Large intestine (tissue), 3 donors: ENCODE results near the gene NYNRIN. TPM values are rescaled to one million over a fixed set of nuclear protein-coding genes. Genes with fewer than 3 reads are reported as not detected.
"Not testable (repeated sequence)": the region's sequence is repeated elsewhere in the genome, so short reads cannot be mapped to it uniquely, and the experiment has no call there.

Experiments used
- DNase-seq, 2 donors: peaks; one replicate each; pipeline versions ENCODE4 v3.0.0 to v3.0.0-alpha.2; 2013
- H3K27ac ChIP-seq: one replicate; pipeline ENCODE4 v1.5.1; 2013; ENCODE audit warnings: low read length
- H3K27me3 ChIP-seq: 2 replicates; pipeline ENCODE4 v1.6.1; 2013; ENCODE audit warnings: low read length; ENCODE audit not compliant: control insufficient read depth, insufficient read depth
- H3K36me3 ChIP-seq: 2 replicates; pipeline ENCODE4 v1.6.1; 2013; ENCODE audit warnings: low read length; ENCODE audit not compliant: control insufficient read depth, insufficient read depth
- H3K4me1 ChIP-seq: one replicate; pipeline ENCODE4 v1.6.1; 2013; ENCODE audit warnings: low read length; ENCODE audit not compliant: control insufficient read depth, insufficient read depth
- H3K4me3 ChIP-seq: one replicate; pipeline ENCODE4 v1.5.1; 2013; ENCODE audit warnings: low read length
- H3K9me3 ChIP-seq: one replicate; pipeline ENCODE4 v1.6.1; 2013; ENCODE audit warnings: mild to moderate bottlenecking, low read depth, low read length, moderate library complexity; ENCODE audit not compliant: control insufficient read depth
- WGBS: methylation state at CpG from one replicate; pipeline ENCODE4 v1.1.5; 2013; ENCODE audit warnings: low lambda C conversion rate; ENCODE audit not compliant: insufficient coverage; 5-methylcytosine and 5-hydroxymethylcytosine counted together
- polyA plus RNA-seq: library from polyadenylated mRNA; unstranded; fragments of 120-200 nt; gene quantifications from one replicate; pipeline ENCODE4 v1.2.1, GENCODE V29; 2013

The NYNRIN gene
- polyA plus RNA-seq, 1 donor: 54.4 TPM

GRCh38 chr14:24369463-24369862, 29.3 kb upstream of the NYNRIN start:
- no peak for DNase-seq
- peaks cover 2% of the 10 kb centered on the region for H3K9me3 ChIP-seq
- H3K27me3 ChIP-seq: no peaks in the 10 kb centered on the region
- peaks cover 13% of the 10 kb centered on the region for H3K4me1 ChIP-seq
- WGBS: no CpG with 5 or more reads among the region's 20 CpGs
- peak overlapping the region; percentile 61 for H3K4me3 ChIP-seq
- peak overlapping the region; percentile 54 for H3K27ac ChIP-seq
- peaks cover 14% of the 10 kb centered on the region for H3K36me3 ChIP-seq

GRCh38 chr14:24369907-24370687, 28.7 kb upstream of the NYNRIN start:
- H3K9me3 ChIP-seq: peaks cover 2% of the 10 kb centered on the region
- peaks cover 14% of the 10 kb centered on the region for H3K36me3 ChIP-seq
- H3K4me3 ChIP-seq: no peak overlapping the region
- H3K27me3 ChIP-seq: no peaks in the 10 kb centered on the region
- no CpG with 5 or more reads among the region's 32 CpGs for WGBS
- DNase-seq: no peak
- no peak overlapping the region for H3K27ac ChIP-seq
- peaks cover 12% of the 10 kb centered on the region for H3K4me1 ChIP-seq

GRCh38 chr14:24370748-24371147, 28.1 kb upstream of the NYNRIN start:
- Histone ChIP-seq H3K4me3 (no peak overlapping the region), H3K9me3 (peaks cover 2% of the 10 kb centered on the region), H3K36me3 (peaks cover 14% of the 10 kb centered on the region), H3K27me3 (no peaks in the 10 kb centered on the region), H3K4me1 (peaks cover 15% of the 10 kb centered on the region), H3K27ac (no peak overlapping the region)
- no peak for DNase-seq
- no CpG with 5 or more reads among the region's 1 CpG for WGBS

- WGBS: no CpG with 5 or more reads among the region's 3 CpGs
- peaks cover 14% of the 10 kb centered on the region for H3K36me3 ChIP-seq
- H3K9me3 ChIP-seq, H3K4me3 ChIP-seq, DNase-seq, H3K27me3 ChIP-seq, H3K27ac ChIP-seq: not testable (repeated sequence)
- peaks cover 16% of the 10 kb centered on the region for H3K4me1 ChIP-seq
Observed at GRCh38 chr14:24371605-24372004, 27.2 kb upstream of the NYNRIN start.

- Histone ChIP-seq H3K27me3 (no peaks in the 10 kb centered on the region), H3K4me3 (no peak overlapping the region), H3K36me3 (peaks cover 14% of the 10 kb centered on the region), H3K27ac (no peak overlapping the region), H3K4me1 (peaks cover 23% of the 10 kb centered on the region), H3K9me3 (peaks cover 2% of the 10 kb centered on the region)
- DNase-seq: no peak
- WGBS: no CpG with 5 or more reads among the region's 12 CpGs
Observed at GRCh38 chr14:24372701-24373416, 25.9 kb upstream of the NYNRIN start.

- Histone ChIP-seq H3K27me3 (no peaks in the 10 kb centered on the region), H3K4me1 (peaks cover 41% of the 10 kb centered on the region), H3K9me3 (no peaks in the 10 kb centered on the region), H3K4me3 (peak overlapping the region; percentile 14), H3K27ac (no peak overlapping the region), H3K36me3 (peaks cover 14% of the 10 kb centered on the region)
- DNase-seq: peak in 1 of 2 donors; percentile 35
- WGBS: no CpG with 5 or more reads among the region's 16 CpGs
Observed at GRCh38 chr14:24376448-24377070, 22.2 kb upstream of the NYNRIN start.

GRCh38 chr14:24377126-24377525, 21.7 kb upstream of the NYNRIN start:
- Histone ChIP-seq H3K9me3 (no peaks in the 10 kb centered on the region), H3K4me1 (peaks cover 41% of the 10 kb centered on the region), H3K27ac (peak overlapping the region; percentile 61), H3K36me3 (peaks cover 14% of the 10 kb centered on the region), H3K4me3 (no peak overlapping the region), H3K27me3 (no peaks in the 10 kb centered on the region)
- no CpG with 5 or more reads among the region's 7 CpGs for WGBS
- no peak for DNase-seq

- peaks cover 41% of the 10 kb centered on the region for H3K4me1 ChIP-seq
- peak in 1 of 2 donors; percentile 78 for DNase-seq
- peaks cover 10% of the 10 kb centered on the region for H3K36me3 ChIP-seq
- no CpG with 5 or more reads among the region's 2 CpGs for WGBS
- peak overlapping the region; percentile 61 for H3K27ac ChIP-seq
- no peaks in the 10 kb centered on the region for H3K27me3 ChIP-seq
- no peak overlapping the region for H3K4me3 ChIP-seq
- no peaks in the 10 kb centered on the region for H3K9me3 ChIP-seq
Observed at GRCh38 chr14:24377657-24378056, 21.1 kb upstream of the NYNRIN start.

- DNase-seq: peak in 1 of 2 donors; percentile 63
- peaks cover 5% of the 10 kb centered on the region for H3K36me3 ChIP-seq
- no CpG with 5 or more reads among the region's 3 CpGs for WGBS
- no peak overlapping the region for H3K4me3 ChIP-seq
- peak overlapping the region; percentile 61 for H3K27ac ChIP-seq
- H3K4me1 ChIP-seq: peaks cover 41% of the 10 kb centered on the region
- H3K9me3 ChIP-seq: no peaks in the 10 kb centered on the region
- no peaks in the 10 kb centered on the region for H3K27me3 ChIP-seq
Observed at GRCh38 chr14:24378327-24378726, 20.5 kb upstream of the NYNRIN start.
